ENCODE data around the gene ECI2. TPM values are rescaled to one million over a fixed set of nuclear protein-coding genes. Genes with fewer than 3 reads are reported as not detected.

The ECI2 gene
- total RNA-seq, 1 donor from 2014 or later = 52.7 TPM

DNA sequence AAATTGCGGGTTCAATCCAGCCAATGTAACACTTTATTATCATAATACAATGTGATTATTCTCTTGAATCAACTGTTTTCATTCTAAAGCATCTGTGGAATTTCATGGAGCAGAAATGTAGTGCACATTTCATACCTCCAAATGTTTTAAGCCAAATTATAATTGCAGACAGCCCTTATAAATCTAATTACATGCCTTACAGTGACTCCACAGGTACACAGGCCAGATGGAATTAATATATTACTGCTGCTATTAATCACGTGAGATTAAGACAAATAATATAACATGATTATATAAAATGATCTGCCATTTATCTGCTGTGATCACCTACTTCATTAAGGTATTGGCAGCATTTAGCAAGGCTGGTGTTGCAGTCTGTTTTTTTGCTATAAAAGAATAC lies 9.7 kb upstream of the ECI2 start:
- Mint-ChIP-seq H3K9me3 (peaks cover 3% of the 10 kb centered on the region), H3K27ac (ENCODE audit: unreplicated experiment) (no peak overlapping the region), H3K27me3 (ENCODE audit: low read depth) (no peaks in the 10 kb centered on the region), H3K36me3 (ENCODE audit: low read depth) (no peaks in the 10 kb centered on the region), H3K4me1 (no peaks in the 10 kb centered on the region), H3K4me3 (no peak overlapping the region)
- no peak for DNase-seq (ENCODE audit: low read depth, low spot score)
- TF ChIP-seq, protein P1, sequence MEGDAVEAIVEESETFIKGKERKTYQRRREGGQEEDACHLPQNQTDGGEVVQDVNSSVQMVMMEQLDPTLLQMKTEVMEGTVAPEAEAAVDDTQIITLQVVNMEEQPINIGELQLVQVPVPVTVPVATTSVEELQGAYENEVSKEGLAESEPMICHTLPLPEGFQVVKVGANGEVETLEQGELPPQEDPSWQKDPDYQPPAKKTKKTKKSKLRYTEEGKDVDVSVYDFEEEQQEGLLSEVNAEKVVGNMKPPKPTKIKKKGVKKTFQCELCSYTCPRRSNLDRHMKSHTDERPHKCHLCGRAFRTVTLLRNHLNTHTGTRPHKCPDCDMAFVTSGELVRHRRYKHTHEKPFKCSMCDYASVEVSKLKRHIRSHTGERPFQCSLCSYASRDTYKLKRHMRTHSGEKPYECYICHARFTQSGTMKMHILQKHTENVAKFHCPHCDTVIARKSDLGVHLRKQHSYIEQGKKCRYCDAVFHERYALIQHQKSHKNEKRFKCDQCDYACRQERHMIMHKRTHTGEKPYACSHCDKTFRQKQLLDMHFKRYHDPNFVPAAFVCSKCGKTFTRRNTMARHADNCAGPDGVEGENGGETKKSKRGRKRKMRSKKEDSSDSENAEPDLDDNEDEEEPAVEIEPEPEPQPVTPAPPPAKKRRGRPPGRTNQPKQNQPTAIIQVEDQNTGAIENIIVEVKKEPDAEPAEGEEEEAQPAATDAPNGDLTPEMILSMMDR (conservative IDR thresholded peaks at IDR 0.05) = no peak

DNA sequence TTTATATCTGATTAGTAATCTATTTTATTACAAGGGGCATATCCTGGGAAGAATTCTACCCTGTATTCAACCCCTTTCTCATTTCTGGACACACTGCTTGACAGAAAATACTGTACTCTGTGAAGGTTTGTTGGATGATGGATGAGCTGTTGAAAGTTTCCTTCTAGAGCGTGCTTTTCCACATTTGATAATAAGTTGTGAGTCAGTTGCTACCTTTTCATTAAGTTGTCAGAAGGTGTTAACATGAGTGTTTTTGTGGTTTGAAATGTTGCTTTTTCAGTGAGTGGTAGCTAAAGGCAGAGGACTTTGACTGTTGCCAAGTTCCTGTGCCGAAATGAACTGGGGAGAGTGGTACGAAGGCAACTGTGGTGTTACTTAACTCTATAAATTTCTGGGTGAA lies 3.9 kb upstream of the ECI2 start:
- H3K4me1 Mint-ChIP-seq = peaks cover 9% of the 10 kb centered on the region
- peak overlapping the region; percentile 8 for H3K4me3 Mint-ChIP-seq
- DNase-seq (ENCODE audit: low read depth, low spot score) = no peak
- TF ChIP-seq, protein P1 (conservative IDR thresholded peaks at IDR 0.05) = no peak
- peaks cover 9% of the 10 kb centered on the region for H3K27me3 Mint-ChIP-seq (ENCODE audit: low read depth)
- H3K9me3 Mint-ChIP-seq = peaks cover 3% of the 10 kb centered on the region
- H3K27ac Mint-ChIP-seq (ENCODE audit: unreplicated experiment) = no peak overlapping the region
- no peaks in the 10 kb centered on the region for H3K36me3 Mint-ChIP-seq (ENCODE audit: low read depth)

DNA sequence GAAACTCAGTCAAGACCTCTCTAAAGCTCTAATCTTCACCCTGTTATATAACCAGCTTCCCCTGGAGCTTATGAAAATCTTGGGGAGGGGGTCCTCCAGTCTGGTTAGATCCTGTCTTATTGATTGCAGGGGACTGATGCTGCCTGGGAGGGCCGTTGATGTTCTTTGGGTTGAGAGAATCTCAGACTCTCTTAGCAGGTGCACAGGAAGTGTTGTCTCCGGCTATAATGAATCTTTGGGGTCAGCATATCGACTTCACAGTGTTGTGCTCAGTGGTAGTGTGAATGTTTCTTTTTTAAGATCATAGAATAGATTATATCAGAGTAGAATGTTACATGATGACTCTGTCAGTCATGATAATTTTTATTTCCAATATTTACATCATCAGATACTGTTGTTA lies 2.8 kb upstream of the ECI2 start:
- H3K4me3 Mint-ChIP-seq = peak overlapping the region; percentile 83
- no peaks in the 10 kb centered on the region for H3K36me3 Mint-ChIP-seq (ENCODE audit: low read depth)
- peaks cover 20% of the 10 kb centered on the region for H3K4me1 Mint-ChIP-seq
- no peak for DNase-seq (ENCODE audit: low read depth, low spot score)
- H3K27me3 Mint-ChIP-seq (ENCODE audit: low read depth) = peaks cover 9% of the 10 kb centered on the region
- TF ChIP-seq, protein P1 (conservative IDR thresholded peaks at IDR 0.05) = no peak
- H3K9me3 Mint-ChIP-seq = peaks cover 2% of the 10 kb centered on the region
- no peak overlapping the region for H3K27ac Mint-ChIP-seq (ENCODE audit: unreplicated experiment)

DNA sequence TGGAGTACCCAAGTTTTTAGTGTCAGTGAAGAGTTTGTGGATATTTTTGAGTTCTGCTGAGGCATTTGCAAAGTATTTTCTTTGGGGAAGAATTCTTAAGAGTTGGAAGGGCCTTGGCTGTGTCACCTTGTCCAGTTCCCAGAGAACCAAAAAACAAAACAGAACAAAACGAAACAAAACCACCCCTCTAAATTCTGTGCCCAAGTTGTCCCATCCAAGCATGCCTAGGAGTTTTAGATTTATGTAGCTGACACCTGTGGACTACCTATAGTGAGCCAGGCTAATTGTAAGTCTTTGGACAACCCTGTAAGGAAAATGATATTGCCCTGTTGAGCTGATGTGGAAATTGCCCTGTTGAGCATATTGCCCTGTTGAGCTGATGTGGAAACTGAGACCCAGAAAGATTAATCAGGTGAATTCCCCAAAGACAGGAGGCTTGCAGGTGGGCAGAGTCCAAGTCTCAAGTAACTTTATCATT lies 1.0 kb upstream of the ECI2 start:
- no peak overlapping the region for H3K27ac Mint-ChIP-seq (ENCODE audit: unreplicated experiment)

DNA sequence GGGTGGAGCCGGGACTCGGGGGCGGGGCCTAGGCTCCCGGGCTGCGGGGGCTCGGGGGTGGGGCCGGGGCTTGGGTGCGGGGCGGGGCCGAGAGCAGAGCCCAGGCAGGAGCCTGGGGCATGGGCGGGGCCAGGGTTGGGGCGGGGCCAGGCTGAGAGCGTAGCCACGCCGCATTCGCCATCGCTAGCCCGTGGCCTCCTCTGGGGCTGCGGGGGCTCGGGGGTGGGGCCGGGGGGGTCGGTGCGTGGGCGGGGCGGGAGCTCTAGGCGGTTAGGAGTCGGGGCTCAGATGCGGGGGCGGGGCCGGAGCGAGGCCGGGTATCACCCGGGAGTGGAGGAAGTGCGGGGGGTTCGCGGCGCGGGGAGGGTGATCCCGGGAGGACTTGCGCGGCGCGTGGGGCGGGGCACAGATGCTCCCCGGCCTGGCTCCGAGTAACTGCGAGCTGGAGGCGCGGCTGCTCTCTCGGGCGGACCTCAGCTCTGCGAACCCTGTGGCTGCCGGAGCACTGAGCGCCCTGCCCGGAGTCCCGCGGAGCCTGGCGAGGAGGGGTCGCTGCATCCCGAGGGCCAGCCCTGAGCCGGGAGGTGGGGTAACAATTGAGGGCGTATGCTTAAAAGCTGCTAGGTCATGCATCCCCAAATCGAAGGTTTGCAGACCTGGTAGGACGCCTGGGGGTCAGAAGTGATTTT lies 434 bp upstream of the ECI2 start:
- TF ChIP-seq, protein P1 (conservative IDR thresholded peaks at IDR 0.05) = no peak
- H3K36me3 Mint-ChIP-seq (ENCODE audit: low read depth) = peaks cover 13% of the 10 kb centered on the region
- H3K4me3 Mint-ChIP-seq = peak overlapping the region; percentile 83
- H3K4me1 Mint-ChIP-seq = peaks cover 24% of the 10 kb centered on the region
- peaks cover 9% of the 10 kb centered on the region for H3K27me3 Mint-ChIP-seq (ENCODE audit: low read depth)
- no peak overlapping the region for H3K27ac Mint-ChIP-seq (ENCODE audit: unreplicated experiment)
- H3K9me3 Mint-ChIP-seq = peaks cover 3% of the 10 kb centered on the region
- DNase-seq (ENCODE audit: low read depth, low spot score) = peak; percentile 87

More for the DNA sequence above, 1.0 kb upstream of the ECI2 start:
- Mint-ChIP-seq H3K36me3 (ENCODE audit: low read depth) (peaks cover 13% of the 10 kb centered on the region), H3K9me3 (peaks cover 3% of the 10 kb centered on the region), H3K27me3 (ENCODE audit: low read depth) (peaks cover 9% of the 10 kb centered on the region), H3K4me1 (peaks cover 24% of the 10 kb centered on the region), H3K4me3 (peak overlapping the region; percentile 83)
- TF ChIP-seq, protein P1 (conservative IDR thresholded peaks at IDR 0.05) = no peak
- no peak for DNase-seq (ENCODE audit: low read depth, low spot score)
